Suprapubic skin (tissue), 4 donors: ENCODE data around the gene FRMD4A. TPM values are rescaled to one million over a fixed set of nuclear protein-coding genes. Genes with fewer than 3 reads are reported as not detected.

Experiments used
- DNase-seq, 2 donors: peaks; one replicate each; pipeline ENCODE4 v3.0.0-alpha.2; 2019; ENCODE audit warnings: low spot score in 2 of 2
- H3K27ac ChIP-seq: fragments of 200-600 bp; sonication (generic); one replicate; pipeline ENCODE4 v1.5.1; 2019
- H3K27me3 ChIP-seq: fragments of 200-600 bp; sonication (generic); one replicate; pipeline ENCODE4 v1.5.1; 2019
- H3K36me3 ChIP-seq: fragments of 200-600 bp; sonication (generic); one replicate; pipeline ENCODE4 v1.5.1; 2019
- H3K4me1 ChIP-seq: fragments of 200-600 bp; sonication (generic); one replicate; pipeline ENCODE4 v1.5.1; 2019
- H3K4me3 ChIP-seq: fragments of 200-600 bp; sonication (generic); one replicate; pipeline ENCODE4 v1.5.1; 2019; ENCODE audit warnings: mild to moderate bottlenecking
- H3K9me3 ChIP-seq: fragments of 200-600 bp; sonication (generic); one replicate; pipeline ENCODE4 v1.5.1; 2019
- CTCF ChIP-seq, 2 donors: fragments of 200-600 bp in 1 of 2; fragments of 450-650 bp in 1 of 2; sonication (generic) in 1 of 2; IDR thresholded peaks; one replicate each; pipeline ENCODE4 v1.5.1; 2016 to 2019; ENCODE audit warnings: antibody characterized with exemption in 2 of 2, mild to moderate bottlenecking in 1 of 2, moderate library complexity in 1 of 2
- EP300 ChIP-seq: sonication (generic); formaldehyde crosslinking; IDR thresholded peaks from one replicate; pipeline ENCODE4 v1.6.1; 2017; ENCODE audit warnings: antibody characterized with exemption
- POLR2A ChIP-seq, 2 donors: fragments of 450-650 bp; IDR thresholded peaks; one replicate each; pipeline ENCODE4 v1.6.1; 2017; ENCODE audit warnings: antibody characterized with exemption in 2 of 2, mild to moderate bottlenecking in 2 of 2, moderate library complexity in 2 of 2
- POLR2AphosphoS5 ChIP-seq, 3 donors: sonication (generic); formaldehyde crosslinking; IDR thresholded peaks; one replicate each; pipeline ENCODE4 v1.6.1; 2017; ENCODE audit warnings: antibody characterized with exemption in 3 of 3
- WGBS: methylation state at CpG from one replicate; pipeline ENCODE4 v1.1.5; 2018; 5-methylcytosine and 5-hydroxymethylcytosine counted together
- total RNA-seq, 4 donors: library from RNA; depleted of rRNA; stranded (reverse); fragments of >200 nt; gene quantifications; one replicate each; pipeline ENCODE4 v1.1.0, GENCODE V29; 2016

Gene FRMD4A
- total RNA-seq, 4 donors from 2014 or later, result 27.4 to 86.3 (median 58.0) TPM

GRCh38 chr10:13728898-13729535, 601.7 kb downstream of the FRMD4A start:
- 72% methylated on average over 26 of the region's 26 CpGs for WGBS
- H3K4me3 ChIP-seq, result no peak overlapping the region
- peaks cover 6% of the 10 kb centered on the region for H3K36me3 ChIP-seq
- peaks cover 14% of the 10 kb centered on the region for H3K4me1 ChIP-seq
- no peak for TF ChIP-seq POLR2AphosphoS5 (IDR thresholded peaks at IDR 0.05)
- TF ChIP-seq EP300, result no peak
- no peak for TF ChIP-seq POLR2A (IDR thresholded peaks at IDR 0.05)
- no peak for TF ChIP-seq CTCF (IDR thresholded peaks at IDR 0.05)
- no peaks in the 10 kb centered on the region for H3K27me3 ChIP-seq
- no peak overlapping the region for H3K27ac ChIP-seq
- no peaks in the 10 kb centered on the region for H3K9me3 ChIP-seq
- no peak for DNase-seq

GRCh38 chr10:13725594-13725993, 605.1 kb downstream of the FRMD4A start:
- 86% methylated on average over 4 of the region's 4 CpGs for WGBS
- H3K4me3 ChIP-seq, result no peak overlapping the region
- no peak overlapping the region for H3K27ac ChIP-seq
- TF ChIP-seq POLR2A (IDR thresholded peaks at IDR 0.05) (no peak), POLR2AphosphoS5 (IDR thresholded peaks at IDR 0.05) (no peak), EP300 (no peak), CTCF (IDR thresholded peaks at IDR 0.05) (no peak)
- no peak for DNase-seq
- no peaks in the 10 kb centered on the region for H3K36me3 ChIP-seq
- H3K4me1 ChIP-seq, result peaks cover 2% of the 10 kb centered on the region
- no peaks in the 10 kb centered on the region for H3K9me3 ChIP-seq
- H3K27me3 ChIP-seq, result no peaks in the 10 kb centered on the region

- Histone ChIP-seq H3K4me1 (peaks cover 7% of the 10 kb centered on the region), H3K36me3 (no peaks in the 10 kb centered on the region), H3K27me3 (no peaks in the 10 kb centered on the region), H3K9me3 (no peaks in the 10 kb centered on the region), H3K4me3 (no peak overlapping the region), H3K27ac (no peak overlapping the region)
- WGBS, result 68% methylated on average over 10 of the region's 10 CpGs
- no peak for DNase-seq
- no peak for TF ChIP-seq CTCF (IDR thresholded peaks at IDR 0.05)
- no peak for TF ChIP-seq POLR2A (IDR thresholded peaks at IDR 0.05)
- no peak for TF ChIP-seq POLR2AphosphoS5 (IDR thresholded peaks at IDR 0.05)
- TF ChIP-seq EP300, result no peak
Observed at GRCh38 chr10:13724484-13724883, 606.2 kb downstream of the FRMD4A start.

GRCh38 chr10:13722747-13723653, 607.7 kb downstream of the FRMD4A start:
- Histone ChIP-seq H3K27me3 (no peaks in the 10 kb centered on the region), H3K27ac (no peak overlapping the region), H3K36me3 (no peaks in the 10 kb centered on the region), H3K9me3 (no peaks in the 10 kb centered on the region), H3K4me3 (no peak overlapping the region), H3K4me1 (peaks cover 21% of the 10 kb centered on the region)
- WGBS, result 98% methylated on average over 4 of the region's 4 CpGs
- TF ChIP-seq CTCF (IDR thresholded peaks at IDR 0.05) (no peak), POLR2A (IDR thresholded peaks at IDR 0.05) (no peak), POLR2AphosphoS5 (IDR thresholded peaks at IDR 0.05) (no peak), EP300 (no peak)
- DNase-seq, result no peak

GRCh38 chr10:13721486-13721885, 609.2 kb downstream of the FRMD4A start:
- 94% methylated on average over 7 of the region's 7 CpGs for WGBS
- H3K27ac ChIP-seq, result no peak overlapping the region
- H3K9me3 ChIP-seq, result no peaks in the 10 kb centered on the region
- H3K36me3 ChIP-seq, result no peaks in the 10 kb centered on the region
- H3K27me3 ChIP-seq, result no peaks in the 10 kb centered on the region
- peaks cover 28% of the 10 kb centered on the region for H3K4me1 ChIP-seq
- no peak for TF ChIP-seq EP300
- no peak for DNase-seq
- no peak overlapping the region for H3K4me3 ChIP-seq
